ENCODE data around the gene CYP20A1. TPM values are rescaled to one million over a fixed set of nuclear protein-coding genes. Genes with fewer than 3 reads are reported as not detected.
"Not testable (repeated sequence)": the region's sequence is repeated elsewhere in the genome, so short reads cannot be mapped to it uniquely, and the experiment has no call there.

Gene CYP20A1
- total RNA-seq, 4 donors from 2014 or later, result 2.0 to 72.7 (median 37.5) TPM

DNA sequence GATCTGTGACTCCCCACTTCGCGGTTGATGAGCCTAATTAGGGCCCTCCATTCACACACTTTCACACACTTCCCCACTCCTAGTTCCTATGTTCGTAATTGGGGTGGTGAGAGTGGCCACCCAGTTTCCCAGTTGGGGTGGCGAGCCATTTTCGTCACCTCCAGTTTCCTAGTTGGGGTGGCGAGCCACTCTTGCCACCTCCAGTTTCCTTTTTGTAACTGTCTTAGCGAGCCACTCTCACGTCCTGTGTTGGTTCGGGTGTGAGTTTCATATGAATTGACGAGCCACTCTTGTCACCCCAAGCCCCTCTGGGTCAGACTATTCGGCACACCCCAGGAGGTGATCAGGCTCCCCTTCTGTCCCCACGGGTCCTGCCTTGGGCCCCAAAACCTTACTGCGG lies 14.0 kb downstream of the CYP20A1 start:
- Histone ChIP-seq H3K9me3 (no peaks in the 10 kb centered on the region), H3K4me1 (no peaks in the 10 kb centered on the region), H3K27ac (no peak overlapping the region), H3K4me3 (no peak overlapping the region), H3K36me3 (no peaks in the 10 kb centered on the region), H3K27me3 (no peaks in the 10 kb centered on the region)
- intact Hi-C loops (cut with DNase I; ENCODE audit: low total_unique reads), result no loop called here
- no peak for DNase-seq
- TF ChIP-seq, protein P1, sequence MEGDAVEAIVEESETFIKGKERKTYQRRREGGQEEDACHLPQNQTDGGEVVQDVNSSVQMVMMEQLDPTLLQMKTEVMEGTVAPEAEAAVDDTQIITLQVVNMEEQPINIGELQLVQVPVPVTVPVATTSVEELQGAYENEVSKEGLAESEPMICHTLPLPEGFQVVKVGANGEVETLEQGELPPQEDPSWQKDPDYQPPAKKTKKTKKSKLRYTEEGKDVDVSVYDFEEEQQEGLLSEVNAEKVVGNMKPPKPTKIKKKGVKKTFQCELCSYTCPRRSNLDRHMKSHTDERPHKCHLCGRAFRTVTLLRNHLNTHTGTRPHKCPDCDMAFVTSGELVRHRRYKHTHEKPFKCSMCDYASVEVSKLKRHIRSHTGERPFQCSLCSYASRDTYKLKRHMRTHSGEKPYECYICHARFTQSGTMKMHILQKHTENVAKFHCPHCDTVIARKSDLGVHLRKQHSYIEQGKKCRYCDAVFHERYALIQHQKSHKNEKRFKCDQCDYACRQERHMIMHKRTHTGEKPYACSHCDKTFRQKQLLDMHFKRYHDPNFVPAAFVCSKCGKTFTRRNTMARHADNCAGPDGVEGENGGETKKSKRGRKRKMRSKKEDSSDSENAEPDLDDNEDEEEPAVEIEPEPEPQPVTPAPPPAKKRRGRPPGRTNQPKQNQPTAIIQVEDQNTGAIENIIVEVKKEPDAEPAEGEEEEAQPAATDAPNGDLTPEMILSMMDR (IDR thresholded peaks at IDR 0.05), result no peak
- TF ChIP-seq POLR2A (IDR thresholded peaks at IDR 0.05), result no peak

DNA sequence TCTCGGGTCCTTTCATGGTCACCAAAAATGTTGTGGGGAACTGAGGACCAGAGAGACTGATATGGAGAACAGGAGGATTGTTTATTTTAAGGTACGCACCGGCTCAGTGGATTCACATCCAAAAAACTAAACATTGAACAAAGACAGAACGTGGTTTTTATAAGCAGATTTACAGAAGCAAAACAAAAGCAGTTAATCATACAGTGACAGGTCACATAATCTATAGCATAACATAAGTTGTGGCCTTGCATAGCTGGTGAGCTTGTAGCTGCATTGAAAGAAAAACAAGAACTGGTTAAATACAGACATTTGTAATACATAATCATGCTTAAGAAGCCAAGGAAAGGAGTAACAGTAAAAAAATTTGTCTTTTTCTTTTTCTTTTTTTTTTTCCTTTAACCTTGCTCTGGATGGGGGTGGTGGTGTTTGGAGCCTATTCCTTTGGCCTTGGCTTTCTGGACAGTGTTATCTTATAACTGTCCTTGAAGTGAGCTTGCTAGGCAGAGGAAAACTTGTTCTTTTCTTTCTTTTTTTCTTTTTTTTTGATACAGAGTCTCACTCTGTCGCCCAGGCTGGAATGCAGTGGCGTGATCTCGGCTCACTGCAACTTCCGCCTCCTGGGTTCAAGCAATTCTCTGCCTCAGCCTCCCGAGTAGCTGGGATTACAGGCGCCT lies 14.7 kb downstream of the CYP20A1 start:
- H3K36me3 ChIP-seq, result not testable (repeated sequence)

DNA sequence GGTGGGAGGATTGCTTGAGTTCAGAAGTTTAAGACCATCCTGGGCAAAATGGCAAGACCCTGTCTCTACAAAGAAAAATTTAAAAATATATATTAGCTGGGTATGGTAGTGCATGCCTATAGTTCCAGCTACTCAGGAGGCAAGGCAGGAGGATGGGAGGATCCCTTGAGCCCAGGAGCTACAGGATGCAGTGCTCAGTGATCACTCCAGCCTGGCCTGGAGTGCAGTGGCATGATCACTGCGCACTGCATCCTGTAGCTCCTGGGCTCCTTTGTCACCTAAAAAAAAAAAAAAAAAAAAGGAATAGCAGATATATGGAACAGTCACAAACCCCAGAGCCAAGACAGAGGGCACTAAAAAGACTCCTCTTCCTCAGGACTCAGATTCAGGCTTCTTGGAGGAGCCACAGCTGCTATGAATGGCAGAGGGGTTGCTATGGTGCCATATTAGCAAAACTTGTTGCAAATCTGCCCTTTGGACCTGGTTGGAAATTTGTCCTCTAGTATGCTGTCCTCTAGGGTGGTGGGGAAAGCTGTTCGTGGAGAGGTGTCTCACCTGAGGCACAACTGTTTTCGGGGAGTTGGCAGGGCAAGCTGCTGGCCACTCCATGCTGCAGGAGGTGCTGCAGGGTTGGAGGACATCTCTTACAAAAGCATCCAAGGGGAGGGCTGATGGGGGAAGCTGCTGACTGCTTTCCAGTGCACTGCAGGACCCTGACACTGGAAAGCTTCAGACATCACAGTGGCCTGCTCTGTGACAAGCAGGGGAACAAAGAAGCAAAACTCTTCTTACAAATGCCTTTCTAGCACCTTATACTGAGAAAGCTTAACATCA lies 22.7 kb downstream of the CYP20A1 start:
- no peak for TF ChIP-seq POLR2A (IDR thresholded peaks at IDR 0.05)
- TF ChIP-seq, protein P1 (IDR thresholded peaks at IDR 0.05), result no peak
- Histone ChIP-seq H3K36me3 (no peaks in the 10 kb centered on the region), H3K27ac (no peak overlapping the region), H3K27me3 (no peaks in the 10 kb centered on the region), H3K4me3 (no peak overlapping the region), H3K4me1 (no peaks in the 10 kb centered on the region), H3K9me3 (no peaks in the 10 kb centered on the region)
- intact Hi-C loops (cut with DNase I; ENCODE audit: low total_unique reads), result no loop called here
- DNase-seq, result no peak

More for the DNA sequence above, 14.7 kb downstream of the CYP20A1 start:
- H3K4me3 ChIP-seq; DNase-seq; H3K27ac ChIP-seq; H3K27me3 ChIP-seq; intact Hi-C loops (cut with DNase I; ENCODE audit: low total_unique reads); H3K4me1 ChIP-seq; H3K9me3 ChIP-seq: not testable (repeated sequence)

DNA sequence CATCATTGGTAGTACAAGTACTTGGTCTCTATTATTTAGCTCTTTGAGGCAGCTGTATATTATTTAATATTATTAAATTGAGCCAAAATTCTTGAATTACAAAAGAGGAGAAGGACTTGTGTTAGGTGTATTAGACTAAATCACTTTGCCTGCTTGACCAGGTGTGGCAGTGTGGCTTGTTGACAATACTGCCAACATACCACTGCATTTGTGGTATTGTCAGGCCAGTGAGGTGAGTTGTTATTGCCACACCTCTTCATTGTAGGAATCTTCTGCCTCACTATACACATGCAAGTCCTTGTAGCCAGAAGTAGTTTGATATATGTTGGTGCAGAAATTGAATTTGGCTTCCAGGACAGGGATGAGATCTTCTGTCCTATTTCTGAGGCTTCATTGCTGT lies 40.5 kb downstream of the CYP20A1 start:
- Histone ChIP-seq H3K9me3 (no peaks in the 10 kb centered on the region), H3K27me3 (no peaks in the 10 kb centered on the region), H3K36me3 (no peaks in the 10 kb centered on the region), H3K4me3 (no peak overlapping the region), H3K27ac (no peak overlapping the region), H3K4me1 (no peaks in the 10 kb centered on the region)
- DNase-seq, result no peak
- no peak for TF ChIP-seq POLR2A (IDR thresholded peaks at IDR 0.05)
- TF ChIP-seq, protein P1 (IDR thresholded peaks at IDR 0.05), result no peak
- intact Hi-C loops (cut with DNase I; ENCODE audit: low total_unique reads), result no loop called here

DNA sequence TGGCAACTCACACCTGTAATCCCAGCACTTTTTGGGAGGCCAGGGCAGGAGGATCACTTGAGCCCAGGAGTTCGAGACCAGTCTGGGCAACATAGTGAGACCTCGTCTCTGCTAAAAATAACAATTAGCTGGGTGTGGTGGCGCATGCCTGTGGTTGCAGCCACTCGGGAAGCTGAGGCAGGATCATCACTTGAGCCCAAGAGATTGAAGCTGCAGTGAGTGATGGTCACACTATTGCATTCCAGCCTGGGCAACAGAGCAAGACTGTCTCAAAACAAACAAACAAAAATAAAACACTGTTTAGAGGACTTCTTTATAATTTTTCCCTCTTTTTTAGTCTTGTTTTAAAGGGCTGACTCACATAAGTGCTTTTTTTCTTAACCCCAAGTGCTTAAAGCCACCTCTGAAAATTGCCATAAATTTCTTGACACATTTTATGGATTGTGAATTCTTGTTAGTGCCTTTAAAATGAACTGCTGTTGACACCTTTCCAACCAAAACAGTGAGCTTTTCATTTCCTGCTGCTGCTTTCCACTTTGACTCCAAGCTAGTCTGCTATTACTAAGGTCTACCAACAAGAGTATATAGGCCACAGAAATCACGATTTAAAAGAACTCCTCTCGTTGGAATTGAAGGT lies 41.7 kb downstream of the CYP20A1 start:
- Histone ChIP-seq H3K9me3 (no peaks in the 10 kb centered on the region), H3K27me3 (no peaks in the 10 kb centered on the region), H3K36me3 (no peaks in the 10 kb centered on the region), H3K4me3 (no peak overlapping the region), H3K4me1 (no peaks in the 10 kb centered on the region), H3K27ac (peak overlapping the region in 1 of 2 donors; percentile 34)
- DNase-seq, result no peak
- intact Hi-C loops (cut with DNase I; ENCODE audit: low total_unique reads), result no loop called here
- TF ChIP-seq, protein P1 (IDR thresholded peaks at IDR 0.05), result no peak
- TF ChIP-seq POLR2A (IDR thresholded peaks at IDR 0.05), result no peak

All from uterus (tissue), 4 donors.